ENCODE results near the gene TCOF1. TPM values are rescaled to one million over a fixed set of nuclear protein-coding genes. Genes with fewer than 3 reads are reported as not detected.

Gene TCOF1
- total RNA-seq, 1 experiment from 2014 or later: 109 TPM

DNA sequence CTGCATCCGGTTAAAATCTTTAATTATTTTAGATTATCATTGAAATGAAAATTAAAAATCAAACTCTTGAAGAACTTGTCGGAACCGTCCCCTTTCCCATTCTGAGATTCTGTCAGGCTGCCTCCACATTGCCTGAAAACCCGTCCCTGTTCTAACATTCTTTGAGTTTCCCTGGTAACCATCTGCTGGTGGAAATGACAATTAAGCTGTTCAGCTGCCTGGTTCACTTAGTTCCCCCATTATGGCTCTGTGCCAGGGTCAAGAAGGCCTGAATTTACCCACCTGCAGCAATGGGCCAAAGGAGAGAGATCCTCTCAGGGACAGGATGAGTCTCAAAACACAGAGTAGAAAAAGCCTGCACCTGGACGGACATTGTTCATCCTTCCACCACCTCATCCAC is 11.8 kb upstream of the TCOF1 start:
- no peaks in the 10 kb centered on the region for H3K4me1 ChIP-seq (ENCODE audit: insufficient read depth, low read length, poor library complexity, severe bottlenecking)
- BruUV-seq (replicated peaks): no TSS peak
- POLR2A ChIA-PET (ENCODE audit: low non-redundant PET): no interaction called here
- H3K9me3 ChIP-seq (ENCODE audit: low read depth, low read length, poor library complexity, severe bottlenecking): no peaks in the 10 kb centered on the region
- TF ChIP-seq, protein P1, sequence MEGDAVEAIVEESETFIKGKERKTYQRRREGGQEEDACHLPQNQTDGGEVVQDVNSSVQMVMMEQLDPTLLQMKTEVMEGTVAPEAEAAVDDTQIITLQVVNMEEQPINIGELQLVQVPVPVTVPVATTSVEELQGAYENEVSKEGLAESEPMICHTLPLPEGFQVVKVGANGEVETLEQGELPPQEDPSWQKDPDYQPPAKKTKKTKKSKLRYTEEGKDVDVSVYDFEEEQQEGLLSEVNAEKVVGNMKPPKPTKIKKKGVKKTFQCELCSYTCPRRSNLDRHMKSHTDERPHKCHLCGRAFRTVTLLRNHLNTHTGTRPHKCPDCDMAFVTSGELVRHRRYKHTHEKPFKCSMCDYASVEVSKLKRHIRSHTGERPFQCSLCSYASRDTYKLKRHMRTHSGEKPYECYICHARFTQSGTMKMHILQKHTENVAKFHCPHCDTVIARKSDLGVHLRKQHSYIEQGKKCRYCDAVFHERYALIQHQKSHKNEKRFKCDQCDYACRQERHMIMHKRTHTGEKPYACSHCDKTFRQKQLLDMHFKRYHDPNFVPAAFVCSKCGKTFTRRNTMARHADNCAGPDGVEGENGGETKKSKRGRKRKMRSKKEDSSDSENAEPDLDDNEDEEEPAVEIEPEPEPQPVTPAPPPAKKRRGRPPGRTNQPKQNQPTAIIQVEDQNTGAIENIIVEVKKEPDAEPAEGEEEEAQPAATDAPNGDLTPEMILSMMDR (conservative IDR thresholded peaks at IDR 0.05; ENCODE audit: low read depth, low read length): no peak
- TF ChIP-seq EZH2 (IDR thresholded peaks at IDR 0.05; ENCODE audit: borderline replicate concordance, low read depth, low read length, poor library complexity, severe bottlenecking): no peak
- CTCF ChIA-PET: no interaction called here
- DNase-seq (ENCODE audit: low spot score): no peak
- no peaks in the 10 kb centered on the region for H3K36me3 ChIP-seq (ENCODE audit: insufficient read depth, low read length, poor library complexity, severe bottlenecking)
- intact Hi-C loops (cut with micrococcal nuclease; ENCODE audit: unreplicated experiment): no loop called here
- H3K27ac ChIP-seq (ENCODE audit: low read depth, low read length, poor library complexity, severe bottlenecking): no peak overlapping the region
- H3K4me3 ChIP-seq (ENCODE audit: low read depth, low read length, poor library complexity, severe bottlenecking): no peak overlapping the region
- no peaks in the 10 kb centered on the region for H3K27me3 ChIP-seq (replicated peaks; ENCODE audit: insufficient read depth, low read depth, low read length, poor library complexity)

DNA sequence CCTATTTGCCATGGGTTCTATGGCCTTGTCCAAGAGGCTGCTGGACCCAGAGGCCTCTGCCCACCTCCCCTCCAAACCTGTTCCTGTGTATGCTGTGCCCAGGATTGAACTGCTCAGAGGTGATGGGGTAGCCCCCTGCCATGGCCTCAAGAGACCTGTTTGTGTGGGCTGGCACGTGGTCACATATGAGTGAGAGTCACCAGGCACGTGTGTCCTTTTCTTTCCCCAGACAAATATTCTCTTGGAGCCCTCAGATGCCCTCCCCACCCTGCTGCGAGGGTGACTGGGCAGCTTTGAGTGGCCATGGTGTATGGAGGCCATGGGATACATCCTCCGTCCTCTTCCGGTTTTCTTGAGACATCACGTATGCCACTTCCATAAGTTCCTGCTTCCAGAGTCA is 10.9 kb upstream of the TCOF1 start:
- no peak for TF ChIP-seq EZH2 (IDR thresholded peaks at IDR 0.05; ENCODE audit: borderline replicate concordance, low read depth, low read length, poor library complexity, severe bottlenecking)
- TF ChIP-seq, protein P1 (conservative IDR thresholded peaks at IDR 0.05; ENCODE audit: low read depth, low read length): no peak
- Histone ChIP-seq H3K9me3 (ENCODE audit: low read depth, low read length, poor library complexity, severe bottlenecking) (no peaks in the 10 kb centered on the region), H3K36me3 (ENCODE audit: insufficient read depth, low read length, poor library complexity, severe bottlenecking) (no peaks in the 10 kb centered on the region), H3K27ac (ENCODE audit: low read depth, low read length, poor library complexity, severe bottlenecking) (no peak overlapping the region), H3K27me3 (replicated peaks; ENCODE audit: insufficient read depth, low read depth, low read length, poor library complexity) (no peaks in the 10 kb centered on the region), H3K4me3 (ENCODE audit: low read depth, low read length, poor library complexity, severe bottlenecking) (no peak overlapping the region), H3K4me1 (ENCODE audit: insufficient read depth, low read length, poor library complexity, severe bottlenecking) (no peaks in the 10 kb centered on the region)
- DNase-seq (ENCODE audit: low spot score): no peak
- CTCF ChIA-PET: no interaction called here
- intact Hi-C loops (cut with micrococcal nuclease; ENCODE audit: unreplicated experiment): no loop called here
- no TSS peak for BruUV-seq (replicated peaks)
- POLR2A ChIA-PET (ENCODE audit: low non-redundant PET): no interaction called here

DNA sequence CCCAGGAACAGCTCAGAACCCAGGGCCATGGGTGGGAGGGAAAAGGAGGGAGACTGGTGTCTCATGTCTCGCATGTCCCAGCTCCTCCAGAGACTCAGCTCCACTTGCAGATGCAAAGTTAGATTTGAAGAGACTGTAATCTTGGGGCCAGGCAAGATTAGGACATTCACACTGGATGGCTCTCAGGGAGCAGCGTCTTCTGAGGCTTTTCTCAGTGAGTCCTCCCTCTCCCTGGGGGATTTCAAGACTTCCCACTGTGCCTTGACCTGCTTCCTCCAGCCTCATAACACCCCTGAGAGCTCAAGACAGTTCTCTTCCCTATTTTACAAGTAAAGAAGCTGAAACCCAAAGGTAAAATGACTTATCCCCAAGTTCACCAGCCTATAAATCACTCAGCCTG is 10.5 kb upstream of the TCOF1 start:
- Histone ChIP-seq H3K9me3 (ENCODE audit: low read depth, low read length, poor library complexity, severe bottlenecking) (no peaks in the 10 kb centered on the region), H3K27ac (ENCODE audit: low read depth, low read length, poor library complexity, severe bottlenecking) (no peak overlapping the region), H3K27me3 (replicated peaks; ENCODE audit: insufficient read depth, low read depth, low read length, poor library complexity) (no peaks in the 10 kb centered on the region), H3K36me3 (ENCODE audit: insufficient read depth, low read length, poor library complexity, severe bottlenecking) (no peaks in the 10 kb centered on the region), H3K4me3 (ENCODE audit: low read depth, low read length, poor library complexity, severe bottlenecking) (no peak overlapping the region), H3K4me1 (ENCODE audit: insufficient read depth, low read length, poor library complexity, severe bottlenecking) (no peaks in the 10 kb centered on the region)
- DNase-seq (ENCODE audit: low spot score): no peak
- ChIA-PET CTCF (no interaction called here), POLR2A (ENCODE audit: low non-redundant PET) (no interaction called here)
- TF ChIP-seq, protein P1 (conservative IDR thresholded peaks at IDR 0.05; ENCODE audit: low read depth, low read length): no peak
- no peak for TF ChIP-seq EZH2 (IDR thresholded peaks at IDR 0.05; ENCODE audit: borderline replicate concordance, low read depth, low read length, poor library complexity, severe bottlenecking)
- intact Hi-C loops (cut with micrococcal nuclease; ENCODE audit: unreplicated experiment): no loop called here
- no TSS peak for BruUV-seq (replicated peaks)
